GM19193 (cell line): Measurements from ENCODE around the gene PXDN.

Experiments used
- POLR2A ChIP-seq: IDR thresholded peaks from 4 replicates; pipeline ENCODE4 v1.6.1; 2011; ENCODE audit not compliant: insufficient read depth, insufficient read length; ENCODE audit errors: extremely low read depth

PXDN gene

DNA sequence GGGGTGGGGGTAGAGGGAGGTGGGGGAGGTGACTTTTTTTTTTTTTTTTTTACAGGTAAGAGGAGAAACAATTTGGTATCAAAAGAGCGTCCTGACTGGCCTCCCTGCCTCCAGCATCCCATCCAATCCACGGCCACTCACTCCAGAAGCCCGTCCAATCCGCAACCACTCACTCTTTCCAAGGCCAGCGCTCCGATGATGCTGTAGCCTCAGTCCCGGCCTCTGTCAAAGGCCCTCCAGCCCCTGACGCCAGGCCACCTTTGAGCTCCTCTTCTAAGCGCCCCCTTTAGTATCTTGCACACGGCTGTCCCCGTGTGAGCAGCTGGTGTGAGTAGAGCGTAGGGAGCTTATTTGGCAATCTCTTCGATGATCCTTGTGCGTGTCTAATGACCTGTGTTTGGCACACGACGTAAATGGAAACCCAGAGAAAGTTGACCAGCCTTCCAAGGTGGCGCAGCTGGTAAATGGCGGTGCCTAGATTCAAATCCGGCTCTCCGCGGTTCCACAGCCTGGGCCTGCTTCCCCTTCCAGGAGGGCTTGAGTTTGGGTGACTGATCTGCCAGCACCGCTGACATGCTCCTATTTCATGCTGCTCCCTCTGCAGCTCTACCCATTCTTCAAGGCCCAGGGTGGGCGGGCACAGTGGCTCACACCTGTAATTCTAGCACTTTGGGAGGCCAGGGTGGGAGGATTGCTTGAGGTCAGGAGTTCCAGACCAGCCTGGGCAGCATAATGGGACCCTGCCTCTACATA, 23.8 kb upstream of the PXDN start:
- TF ChIP-seq POLR2A = no peak

DNA sequence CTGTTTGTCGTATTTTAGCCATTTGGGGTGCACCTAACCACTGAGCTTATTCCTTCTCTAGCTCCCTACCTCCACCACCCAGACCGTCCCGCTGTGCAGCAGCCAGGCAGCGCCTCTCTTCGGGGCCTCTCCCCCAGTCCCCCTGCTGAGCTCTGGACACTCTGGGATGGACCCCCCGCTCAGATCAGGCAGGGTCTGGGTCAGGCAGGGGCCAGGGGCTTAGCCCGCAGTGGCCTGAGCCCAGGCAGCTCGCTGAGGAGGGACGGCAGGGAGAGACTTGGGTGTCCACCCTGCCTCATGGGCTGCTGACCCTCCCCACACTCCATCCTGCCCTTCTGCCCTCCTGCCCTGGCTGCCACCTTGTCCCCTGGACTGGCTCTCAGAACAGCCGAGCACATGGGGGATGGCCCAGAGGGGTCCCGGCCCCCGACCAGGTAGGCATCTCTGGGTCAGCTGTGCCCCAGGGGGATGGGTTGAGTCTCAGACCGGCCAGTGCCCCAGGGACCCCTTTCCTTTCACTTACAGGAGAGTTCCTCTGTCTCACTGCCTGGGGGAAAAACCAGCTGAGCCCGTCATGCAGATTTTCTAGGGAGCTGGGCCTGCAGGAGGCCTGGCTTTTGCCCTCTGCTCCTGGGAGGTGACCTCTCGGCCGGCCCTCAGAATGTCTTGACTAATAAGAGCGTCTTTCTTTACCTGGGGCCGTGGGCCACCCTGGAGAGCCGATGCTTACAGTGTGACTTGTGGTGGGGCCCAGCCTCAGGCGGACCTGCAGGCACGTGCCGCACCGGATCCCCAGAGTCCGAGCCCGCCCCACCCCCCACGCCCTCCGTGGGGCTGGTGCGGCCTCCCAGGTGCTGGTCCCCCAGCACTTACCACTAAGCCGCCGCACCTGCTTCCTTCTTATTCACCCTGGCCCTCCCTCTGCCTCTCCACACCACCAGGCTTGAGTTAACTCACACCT, 22.8 kb upstream of the PXDN start:
- no peak for TF ChIP-seq POLR2A

DNA sequence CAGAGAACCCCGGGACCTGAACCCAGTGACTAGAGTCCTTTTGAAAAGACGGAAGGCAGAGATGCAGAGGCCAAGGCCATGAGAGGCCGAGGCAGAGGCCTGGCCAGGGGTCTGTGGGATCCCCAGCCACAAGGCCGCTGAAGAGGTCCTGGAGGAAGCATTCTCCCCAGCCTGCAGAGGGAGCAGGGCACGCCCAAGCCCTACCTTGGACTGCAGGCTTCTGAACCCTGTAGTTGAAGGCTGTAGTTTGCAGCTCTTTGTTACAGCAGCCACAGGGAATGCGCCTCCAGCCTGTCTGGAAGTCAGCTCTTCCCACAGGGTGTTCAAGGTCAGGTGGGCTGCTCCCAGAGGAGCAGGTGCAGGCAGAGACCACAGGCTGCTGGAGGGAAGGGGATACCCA, 22.1 kb upstream of the PXDN start:
- no peak for TF ChIP-seq POLR2A

DNA sequence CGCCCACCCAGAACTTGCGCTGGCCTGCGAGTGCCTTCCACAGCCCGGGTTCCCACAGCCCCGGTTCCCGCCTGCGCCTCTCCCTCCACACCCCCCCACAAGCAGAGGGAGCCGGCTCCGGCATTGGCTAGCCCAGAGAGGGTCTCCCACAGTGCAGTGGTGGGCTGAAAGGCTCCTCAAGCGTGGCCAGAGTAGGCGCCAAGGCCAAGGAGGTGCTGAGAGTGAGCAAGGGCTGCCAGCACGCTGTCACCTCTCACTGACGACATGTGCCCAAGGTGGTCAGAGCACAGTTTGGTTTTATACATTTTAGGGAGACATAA, 15.3 kb upstream of the PXDN start:
- TF ChIP-seq POLR2A = no peak

DNA sequence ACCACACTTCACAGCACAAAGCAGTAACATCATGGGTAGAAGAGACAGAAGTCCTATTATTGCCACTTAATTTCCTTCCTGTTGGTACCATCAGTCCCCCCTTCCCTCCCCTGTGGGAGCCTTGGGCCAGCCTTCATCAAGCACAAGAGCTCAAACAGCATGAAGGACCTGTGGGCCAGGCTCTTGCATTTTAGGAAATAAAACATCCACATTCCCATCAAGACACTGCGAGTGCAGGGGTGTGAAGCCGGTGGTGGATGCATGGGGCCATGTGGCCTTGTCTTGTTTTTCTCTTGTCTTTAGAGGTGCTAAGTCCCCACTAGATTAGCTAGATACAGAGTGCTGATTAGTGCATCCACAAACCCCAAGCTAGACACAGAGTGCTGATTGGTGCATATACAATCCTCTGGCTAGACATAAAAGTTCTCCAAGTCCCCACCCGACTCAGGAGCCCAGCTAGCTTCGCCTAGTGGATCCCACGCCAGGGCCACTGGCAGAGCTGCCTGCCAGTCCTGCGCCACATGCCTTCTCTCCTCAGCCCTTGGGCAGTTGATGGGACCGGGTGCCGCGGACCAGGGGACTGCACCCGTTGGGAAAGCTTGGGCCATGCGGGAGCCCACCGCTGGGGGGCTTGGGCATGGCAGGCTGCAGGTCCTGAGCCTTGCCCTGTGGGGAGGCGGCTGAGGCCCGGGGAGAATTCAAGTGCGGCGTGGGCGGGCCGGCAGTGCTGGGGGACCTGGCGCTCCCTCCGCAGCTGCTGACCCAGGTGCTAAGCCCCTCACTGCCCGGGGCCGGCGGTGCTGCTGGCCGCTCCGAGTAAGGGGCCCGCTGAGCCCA, 14.7 kb upstream of the PXDN start:
- no peak for TF ChIP-seq POLR2A

DNA sequence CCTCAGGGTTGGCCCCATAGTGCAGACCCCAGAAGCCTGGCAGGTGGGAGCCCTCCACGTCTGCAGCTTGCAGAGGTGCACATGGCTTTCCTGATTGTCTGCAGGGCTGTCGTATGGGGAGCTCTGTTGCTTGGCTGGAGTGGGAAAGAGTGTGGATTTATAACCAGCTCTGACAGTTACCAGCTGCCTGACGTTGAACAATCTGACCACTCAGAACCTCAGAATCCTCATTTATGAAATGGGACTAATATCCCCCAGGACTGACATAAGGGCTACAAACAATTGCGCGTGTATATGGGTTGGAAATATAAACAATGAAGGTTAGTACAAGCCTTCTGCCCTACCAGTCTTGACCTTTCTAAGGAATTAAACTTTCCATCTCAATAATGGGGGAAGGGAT, 13.9 kb upstream of the PXDN start:
- TF ChIP-seq POLR2A = no peak

DNA sequence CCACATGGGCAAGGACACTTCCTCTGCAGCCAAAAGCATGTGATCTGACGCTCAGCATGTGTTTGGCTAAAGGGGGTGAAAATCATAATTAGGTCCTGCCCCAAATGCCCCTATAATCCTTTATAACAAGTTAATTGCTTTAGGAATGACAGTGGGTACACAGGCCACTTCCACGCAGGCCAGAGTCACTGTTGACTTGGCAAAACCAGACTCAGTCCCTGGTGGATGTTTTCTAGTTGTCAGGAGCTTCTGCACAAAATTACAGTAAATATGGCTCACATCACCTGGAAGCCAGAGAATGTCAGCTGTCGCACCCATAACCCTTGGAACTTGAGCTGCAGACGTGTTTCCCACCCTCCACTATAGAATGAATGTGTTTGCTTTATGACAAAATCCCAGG, 13.3 kb upstream of the PXDN start:
- no peak for TF ChIP-seq POLR2A

DNA sequence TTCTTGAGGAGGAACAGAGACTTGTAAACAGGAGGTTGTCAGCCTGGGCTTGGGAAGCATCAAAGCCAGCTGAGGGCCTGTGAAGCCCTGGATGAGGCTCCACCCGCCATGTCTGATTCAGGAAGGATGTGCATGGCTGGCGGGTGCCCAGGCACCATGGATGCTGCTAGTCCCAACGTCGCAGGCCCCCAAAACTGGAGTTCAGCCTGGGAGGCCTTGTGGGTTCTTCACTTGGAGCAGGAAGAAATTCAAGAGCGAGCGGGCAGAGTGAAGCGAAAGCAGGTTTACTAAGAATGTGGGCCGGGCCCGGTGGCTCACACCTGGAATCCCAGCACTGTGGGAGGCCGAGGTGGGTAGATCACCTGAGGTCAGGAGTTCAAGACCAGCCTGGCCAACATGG, 12.1 kb upstream of the PXDN start:
- TF ChIP-seq POLR2A = no peak

DNA sequence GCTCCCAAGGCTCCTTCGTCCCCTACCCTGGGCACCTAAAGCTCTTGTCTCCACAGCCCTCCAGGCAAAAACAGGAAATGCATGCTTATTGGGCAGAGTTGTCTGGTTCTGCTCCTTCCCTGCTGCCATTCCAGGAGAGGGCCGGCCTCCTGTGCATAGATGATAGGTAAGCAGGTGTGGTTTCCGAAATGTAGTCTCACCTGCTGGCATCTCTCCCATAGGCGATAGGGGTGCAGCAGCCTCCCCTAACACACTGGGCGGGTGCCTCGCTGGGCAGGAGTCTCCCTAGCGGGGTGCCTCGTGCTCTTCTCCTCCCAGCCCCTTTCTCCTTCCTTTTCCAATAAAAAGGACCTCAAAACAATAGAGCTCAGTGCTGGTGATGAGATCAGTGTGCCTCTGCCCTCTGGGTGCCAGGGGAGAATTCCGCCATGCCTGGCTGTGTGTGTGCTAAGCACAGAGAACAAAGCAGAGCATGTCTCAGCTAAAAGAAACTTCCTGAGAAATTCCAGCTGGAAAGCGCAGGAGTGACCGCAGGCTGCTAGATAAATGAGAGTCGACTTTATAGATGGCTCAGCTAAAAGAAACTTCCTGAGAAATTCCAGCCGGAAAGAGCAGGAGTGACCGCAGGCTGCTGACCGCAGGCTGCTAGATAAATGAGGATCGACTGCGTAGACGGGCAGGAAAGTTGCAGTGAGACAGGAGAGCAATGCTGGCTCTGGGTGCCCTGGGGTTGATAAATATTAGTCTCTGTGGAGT, 11.3 kb upstream of the PXDN start:
- TF ChIP-seq POLR2A = no peak

DNA sequence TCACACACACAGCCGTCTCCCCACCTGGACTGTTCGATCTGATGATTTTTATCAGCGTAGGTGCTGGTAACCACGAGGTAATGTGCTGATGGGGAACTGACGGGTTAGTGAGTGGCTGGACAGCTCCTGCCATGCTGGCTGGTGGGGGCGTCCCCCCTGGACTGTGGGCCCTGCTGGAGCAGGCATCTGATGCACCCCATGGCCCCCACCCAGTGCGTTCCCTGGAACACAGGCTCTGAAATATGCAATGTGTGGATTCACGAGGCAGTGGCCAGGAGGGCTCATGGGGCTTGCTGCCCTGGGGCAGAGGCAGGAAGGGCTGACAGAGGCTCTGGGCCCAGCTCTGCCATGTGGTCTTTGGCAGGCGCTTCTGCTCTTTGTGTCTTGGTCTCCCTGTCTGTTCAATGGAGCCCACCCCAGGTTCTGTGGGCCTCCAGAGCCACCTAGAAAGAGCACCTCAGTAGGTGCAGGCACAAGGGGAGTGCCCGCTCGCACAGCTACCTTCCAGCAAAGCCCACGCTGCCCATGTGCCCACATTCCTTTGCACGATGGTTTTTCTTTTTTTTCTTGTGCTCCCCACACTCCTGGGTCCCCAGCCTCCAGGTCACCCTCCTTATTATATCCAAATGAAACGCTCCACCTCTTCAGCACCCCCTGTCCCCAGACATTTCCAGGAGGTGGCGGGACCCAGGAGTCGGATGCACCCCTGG, 10.3 kb upstream of the PXDN start:
- TF ChIP-seq POLR2A = no peak

DNA sequence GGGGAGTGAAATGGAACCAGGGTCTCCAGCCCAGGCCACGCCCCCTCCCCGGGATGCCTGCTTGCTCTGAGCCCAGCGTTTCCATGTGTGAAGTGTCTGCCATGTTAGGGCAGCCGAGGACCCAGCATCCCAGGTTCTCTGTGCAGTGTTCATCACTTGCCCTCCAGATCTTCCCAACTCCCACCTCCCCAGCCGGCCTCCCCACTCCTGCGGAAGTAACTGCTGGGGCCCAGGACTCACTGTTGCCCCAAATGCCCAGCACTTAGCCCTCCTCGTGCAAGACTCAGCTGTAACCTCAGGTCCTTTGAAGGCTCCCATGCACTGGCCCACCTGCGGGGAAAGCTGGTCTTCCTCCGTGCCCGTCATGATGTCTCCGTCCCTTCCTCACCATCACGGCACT, 9.7 kb upstream of the PXDN start:
- TF ChIP-seq POLR2A = no peak

DNA sequence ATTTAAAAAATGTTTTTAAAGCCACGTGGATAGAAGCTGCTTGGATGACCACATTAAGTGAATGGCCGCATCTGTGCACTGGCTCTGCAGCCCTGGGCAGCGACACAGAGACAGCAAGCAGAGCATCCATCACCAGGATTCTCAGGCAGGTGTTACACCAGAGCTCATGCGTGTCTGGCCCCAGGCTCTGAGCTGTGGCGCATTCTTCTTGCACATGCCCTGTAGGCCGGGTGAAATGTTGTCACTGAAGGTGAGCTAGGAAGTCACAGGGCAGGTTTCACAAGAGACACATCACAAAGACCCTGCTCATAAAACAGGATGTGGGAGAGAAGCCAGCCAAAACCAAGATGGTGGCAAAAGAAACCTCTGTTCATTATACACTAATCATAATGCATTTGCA, 8.4 kb upstream of the PXDN start:
- TF ChIP-seq POLR2A = no peak

DNA sequence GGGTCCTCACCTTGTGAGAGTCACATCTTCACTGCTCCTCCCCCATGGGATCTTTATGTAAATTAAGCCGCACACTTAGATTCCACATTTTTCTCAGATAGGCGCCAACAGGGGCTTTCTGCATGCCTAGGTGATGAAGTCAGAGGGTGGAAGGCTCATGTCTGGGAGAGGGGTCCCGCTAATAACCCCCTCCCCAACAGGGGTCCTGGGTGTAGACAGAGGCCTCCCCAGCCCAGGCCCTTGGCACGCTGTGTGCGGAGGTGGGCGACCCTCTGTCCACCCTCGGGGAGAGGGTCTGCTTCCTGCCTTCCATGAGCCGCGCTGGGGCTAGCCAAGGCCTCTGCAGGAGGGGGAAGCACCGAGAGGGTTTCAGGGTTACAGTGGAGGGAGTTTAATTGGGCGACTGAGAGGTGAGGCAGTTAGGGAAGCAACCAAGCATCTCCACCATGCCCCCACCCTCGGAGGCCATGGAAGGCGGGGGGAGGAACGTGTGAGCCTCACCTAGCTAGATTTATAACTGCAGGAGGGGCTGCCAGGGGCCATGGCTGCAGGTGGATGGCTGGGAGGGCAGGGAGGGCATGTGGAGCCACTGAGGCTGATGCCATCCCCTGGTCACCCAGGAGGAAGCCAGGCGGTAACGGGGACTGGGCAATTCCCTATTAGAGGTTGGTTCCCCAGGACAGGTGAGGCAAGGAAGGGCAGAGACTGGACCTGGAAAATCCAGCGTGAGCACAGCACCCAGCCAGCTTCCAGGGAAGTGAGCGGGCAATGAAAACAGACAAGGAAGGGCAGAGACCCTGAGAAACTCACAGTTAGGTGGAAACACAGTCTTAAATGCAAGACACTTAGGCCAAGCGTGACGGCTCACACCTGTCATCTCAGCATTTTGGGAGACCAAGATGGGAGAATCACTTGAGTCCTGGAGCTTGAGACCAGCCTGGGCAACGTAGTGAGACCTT, 7.7 kb upstream of the PXDN start:
- no peak for TF ChIP-seq POLR2A
